H1 (cell line): Measurements from ENCODE around the gene PINK1. TPM values are rescaled to one million over a fixed set of nuclear protein-coding genes. Genes with fewer than 3 reads are reported as not detected.
A peak's percentile ranks its signal among the peaks of the same experiment; 100 is the strongest.

ENCODE experiments used
- ATF2 ChIP-seq: IDR thresholded peaks from 2 replicates; pipeline ENCODE4 v1.6.1; 2012; ENCODE audit warnings: low read length, inconsistent platforms
- BCL11A ChIP-seq, 2 experiments: IDR thresholded peaks; one replicate each; pipeline ENCODE4 v1.6.1; 2011; ENCODE audit warnings: low read depth in 2 of 2, low read length in 2 of 2, mild to moderate bottlenecking in 2 of 2
- CBX5 ChIP-seq: fragments of 300-800, 300-1000 bp; sonication (generic); IDR thresholded peaks from 2 replicates; pipeline ENCODE4 v1.7.1; 2016; ENCODE audit warnings: antibody characterized with exemption, low read length, low read depth
- CBX8 ChIP-seq: fragments of 300-800, 300-1000 bp; sonication (generic); IDR thresholded peaks from 2 replicates; pipeline ENCODE4 v1.7.1; 2016; ENCODE audit warnings: low read depth, low read length, borderline replicate concordance
- CTBP2 ChIP-seq: IDR thresholded peaks from 2 replicates; pipeline ENCODE4 v1.7.0; 2011; ENCODE audit warnings: borderline replicate concordance, mild to moderate bottlenecking, moderate library complexity, mixed read lengths, low read length; ENCODE audit not compliant: insufficient read depth, insufficient read length
- FOSL1 ChIP-seq: IDR thresholded peaks from 2 replicates; pipeline ENCODE4 v1.6.1; 2011; ENCODE audit warnings: mild to moderate bottlenecking, low read depth, low read length, moderate library complexity; ENCODE audit not compliant: insufficient read depth
- GTF2F1 ChIP-seq: IDR thresholded peaks from 2 replicates; pipeline ENCODE4 v1.6.1; 2012; ENCODE audit warnings: low read depth, low read length, improper control_type of control experiment, borderline replicate concordance
- HDAC2 ChIP-seq, 2 experiments: fragments of 300-600 bp in 1 of 2; sonication (generic) in 1 of 2; IDR thresholded peaks; 2 replicates each; pipeline ENCODE4 v1.6.1; 2011 to 2012; ENCODE audit warnings: low read depth in 2 of 2, low read length in 2 of 2, mild to moderate bottlenecking in 2 of 2, moderate library complexity in 2 of 2, borderline replicate concordance in 1 of 2, inconsistent platforms in 1 of 2
- NRF1 ChIP-seq: IDR thresholded peaks from 2 replicates; pipeline ENCODE4 v1.6.1; 2011; ENCODE audit warnings: mild to moderate bottlenecking, low read depth, low read length, improper control_type of control experiment
- PHF8 ChIP-seq: fragments of 200-600 bp; sonication (generic); conservative IDR thresholded peaks from 2 replicates; pipeline ENCODE4 v1.7.1; 2012; ENCODE audit warnings: low read depth, mild to moderate bottlenecking, inconsistent platforms, low read length, moderate library complexity
- POU5F1 ChIP-seq: IDR thresholded peaks from 2 replicates; pipeline ENCODE4 v1.6.1; 2011; ENCODE audit warnings: low read depth, mild to moderate bottlenecking, low read length, moderate library complexity
- RAD21 ChIP-seq, 2 experiments: IDR thresholded peaks in 1 of 2; conservative IDR thresholded peaks in 1 of 2; 2 replicates each; pipeline ENCODE4 v1.6.1; 2011; ENCODE audit warnings: low read depth in 2 of 2, low read length in 2 of 2, improper control_type of control experiment in 1 of 2, inconsistent platforms in 1 of 2, mild to moderate bottlenecking in 1 of 2, moderate library complexity in 1 of 2
- RXRA ChIP-seq: IDR thresholded peaks from 2 replicates; pipeline ENCODE4 v1.6.1; 2011; ENCODE audit warnings: low read depth, mild to moderate bottlenecking, low read length, moderate library complexity; ENCODE audit not compliant: insufficient read depth
- SAP30 ChIP-seq: fragments of 300-600 bp; sonication (generic); IDR thresholded peaks from 2 replicates; pipeline ENCODE4 v1.7.1; 2012; ENCODE audit warnings: low read length, moderate library complexity, mild to moderate bottlenecking, inconsistent platforms; ENCODE audit not compliant: insufficient read depth, insufficient replicate concordance
- SIN3A ChIP-seq, 2 experiments: IDR thresholded peaks in 1 of 2; conservative IDR thresholded peaks in 1 of 2; 2 replicates each; pipeline ENCODE4 v1.6.1; 2011 to 2012; ENCODE audit warnings: low read length in 2 of 2, improper control_type of control experiment in 1 of 2, low read depth in 1 of 2, mild to moderate bottlenecking in 1 of 2
- SIX5 ChIP-seq: IDR thresholded peaks from 2 replicates; pipeline ENCODE4 v1.6.1; 2011; ENCODE audit warnings: mild to moderate bottlenecking, low read depth, low read length
- SP2 ChIP-seq: IDR thresholded peaks from 2 replicates; pipeline ENCODE4 v1.6.1; 2012; ENCODE audit warnings: mild to moderate bottlenecking, low read length, inconsistent platforms
- SP4 ChIP-seq: IDR thresholded peaks from 2 replicates; pipeline ENCODE4 v1.6.1; 2012; ENCODE audit warnings: low read length, inconsistent platforms
- ZNF274 ChIP-seq: IDR thresholded peaks from 2 replicates; pipeline ENCODE4 v1.7.0; 2012; ENCODE audit warnings: low read length, borderline replicate concordance; ENCODE audit errors: extremely low read depth
- polyA plus RNA-seq, 7 experiments: library from polyadenylated mRNA; depleted of rRNA in 3 of 7; stranded (reverse) in 5 of 7; unstranded in 2 of 7; fragments of >200 nt in 5 of 7; fragments of 200-250 nt in 2 of 7; gene quantifications; 1 replicate in 5 of 7; 2 replicates in 1 of 7; 4 replicates in 1 of 7; pipeline versions ENCODE4 v1.2.1 to v1.2.3, GENCODE V29; 2011 to 2013; ENCODE audit warnings: missing spikeins in 2 of 7, mixed read lengths in 2 of 7
- total RNA-seq: library from RNA; stranded (reverse); fragmentation: NEBNext Ultra II Directional; extraction: Animal tissue kit (Norgen Biotek cat#: 25700); gene quantifications from 2 replicates; pipeline ENCODE4 v1.2.1, GENCODE V29; 2021

PINK1 gene
- total and polyA plus RNA-seq, 2 of the 8 experiments (the other 6 are each of a cell fraction or from before 2014, with no cell fraction given): 16.1 to 19.3 TPM

GRCh38 chr1:20634065-20634593 is 871 bp downstream of the PINK1 start (continued):
- no peak for TF ChIP-seq HDAC2 (IDR thresholded peaks at IDR 0.05; ENCODE audit: borderline replicate concordance in 1 of 2, low read depth in 2 of 2, low read length in 2 of 2)
- TF ChIP-seq CTBP2: no peak
- TF ChIP-seq BCL11A (IDR thresholded peaks at IDR 0.05; ENCODE audit: low read depth in 2 of 2, low read length in 2 of 2): no peak
- TF ChIP-seq GTF2F1: no peak
- no peak for TF ChIP-seq POU5F1
- TF ChIP-seq SP2: no peak
- 0 out of 4 replicates have a peak, but pooled peaks of 1 of the 2 experiments have one; percentile 16 for TF ChIP-seq SIN3A (conservative IDR thresholded peaks at IDR 0.05 in 1 of 2, IDR thresholded peaks at IDR 0.05 in 1 of 2; ENCODE audit: low read depth in 1 of 2, low read length in 2 of 2)
- TF ChIP-seq CBX5: no peak
- no peak for TF ChIP-seq FOSL1
- TF ChIP-seq CBX8: no peak
- TF ChIP-seq ZNF274: no peak
- TF ChIP-seq RXRA: no peak
- TF ChIP-seq SAP30: no peak
- TF ChIP-seq RAD21 (IDR thresholded peaks at IDR 0.05 in 1 of 2, conservative IDR thresholded peaks at IDR 0.05 in 1 of 2; ENCODE audit: low read depth in 2 of 2, low read length in 2 of 2): no peak
- TF ChIP-seq NRF1: no peak
- 0 out of 2 replicates have a peak, but pooled peaks have one; percentile 24 for TF ChIP-seq SP4
- TF ChIP-seq PHF8: no peak
- 0 out of 2 replicates have a peak, but pooled peaks have one; percentile 41 for TF ChIP-seq ATF2
- no peak for TF ChIP-seq SIX5
